CD4-positive, alpha-beta T cell treated with Interleukin-4 for 4 hours (primary cell): ENCODE data around the gene INHBE.
"Not testable (repeated sequence)": the region's sequence is repeated elsewhere in the genome, so short reads cannot be mapped to it uniquely, and the experiment has no call there.

Experiments used
- DNase-seq: peaks from one replicate; pipeline ENCODE4 v3.0.0-alpha.2; 2020

The INHBE gene

DNA sequence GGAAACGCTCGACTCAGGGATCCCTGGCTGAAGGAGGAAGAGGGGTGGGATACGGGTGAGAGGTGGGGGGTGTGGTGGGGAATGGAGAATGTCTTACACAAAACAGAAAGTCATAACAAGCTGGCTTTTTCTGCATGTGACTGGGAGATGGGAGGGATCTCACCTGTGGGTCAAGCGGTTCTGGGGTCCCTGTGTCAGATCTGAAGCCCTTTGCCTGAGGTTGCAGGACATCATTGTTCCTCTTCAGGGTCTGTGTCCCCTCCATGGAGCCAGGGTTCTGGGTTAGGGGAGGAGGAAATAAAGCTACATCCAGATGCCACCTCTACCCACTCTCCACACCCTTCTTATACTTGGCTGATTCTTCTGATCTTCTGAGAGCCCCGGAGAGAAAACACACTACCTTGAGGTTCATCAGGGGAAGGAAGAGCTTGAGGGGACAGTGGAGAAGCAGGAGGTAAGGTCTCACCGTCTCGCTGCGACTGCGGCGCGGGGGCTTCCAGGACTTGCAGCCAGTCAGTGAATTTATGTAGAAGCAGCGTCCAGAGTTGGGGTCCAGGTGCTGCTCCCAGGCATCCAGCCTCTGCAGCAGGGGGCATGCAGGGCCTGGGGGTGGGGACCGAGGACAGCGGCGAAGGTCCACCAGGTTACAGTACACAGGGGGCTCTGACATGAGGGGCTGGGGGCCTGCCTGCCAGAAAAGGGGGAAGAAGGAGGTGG lies 22.0 kb downstream of the INHBE start:
- peak; percentile 18 for DNase-seq

DNA sequence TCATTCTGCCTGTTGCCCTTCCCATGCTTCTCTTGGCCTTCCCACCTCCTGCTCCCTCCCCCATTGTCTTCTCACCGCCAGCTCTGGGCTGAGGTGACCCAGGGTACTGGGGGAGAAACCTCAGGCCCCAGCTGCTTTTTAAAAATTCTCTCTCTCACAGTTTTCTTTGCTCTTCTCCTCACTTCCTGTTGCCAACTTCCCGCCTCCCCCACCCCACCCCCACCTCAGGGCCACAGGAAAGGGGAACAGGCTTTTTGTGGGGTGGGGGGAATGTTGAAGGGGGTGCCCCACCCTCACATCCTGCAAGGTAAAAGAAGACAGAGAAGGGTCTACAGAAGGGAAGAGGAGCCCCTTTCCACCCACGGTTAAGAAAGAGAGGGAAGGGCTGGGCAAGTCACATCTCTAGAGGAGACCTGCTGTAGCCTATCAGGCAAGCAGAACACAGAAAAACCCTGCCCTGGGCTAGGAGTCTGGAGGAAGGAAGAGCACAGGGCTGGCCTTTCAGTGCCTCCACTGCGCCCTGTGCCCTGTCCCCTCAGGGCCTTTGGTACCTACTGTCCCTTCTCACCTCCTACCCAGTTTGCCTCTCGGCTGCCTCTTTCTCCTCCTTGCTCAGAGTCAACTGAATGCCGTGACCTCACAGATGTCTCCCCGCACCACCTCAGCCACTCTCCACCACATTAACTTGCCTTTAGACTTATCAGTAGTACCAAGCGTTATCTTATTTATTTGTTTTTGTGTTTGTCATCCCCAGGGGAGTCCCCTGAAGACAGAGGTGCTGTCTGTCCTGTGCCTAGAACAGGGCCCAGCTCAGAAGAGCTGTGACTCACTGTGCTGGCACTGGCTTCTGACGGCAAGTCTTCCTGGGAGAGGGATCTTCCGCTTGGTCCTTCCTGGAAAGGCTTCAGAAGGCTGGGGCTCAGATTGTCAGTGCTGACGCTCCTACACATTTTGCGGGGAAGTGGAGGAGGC lies 22.9 kb downstream of the INHBE start:
- peak; percentile 88 for DNase-seq

DNA sequence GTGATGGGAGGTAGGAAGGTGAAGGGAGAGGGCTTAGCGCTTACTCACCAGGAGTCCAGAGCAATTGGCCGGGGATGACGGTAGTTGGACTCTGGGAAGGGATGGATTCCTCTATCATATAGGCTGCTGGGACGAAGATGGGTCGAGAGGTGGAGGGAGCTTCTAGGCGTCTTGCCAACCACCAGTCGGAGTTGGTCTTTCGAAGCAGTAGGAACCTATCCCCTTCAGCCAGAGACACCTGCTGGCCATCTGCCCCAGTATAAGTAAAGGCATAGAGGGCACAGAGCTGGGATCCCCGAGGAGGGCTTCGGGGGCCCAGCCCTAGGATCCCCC lies 23.9 kb downstream of the INHBE start:
- no peak for DNase-seq

DNA sequence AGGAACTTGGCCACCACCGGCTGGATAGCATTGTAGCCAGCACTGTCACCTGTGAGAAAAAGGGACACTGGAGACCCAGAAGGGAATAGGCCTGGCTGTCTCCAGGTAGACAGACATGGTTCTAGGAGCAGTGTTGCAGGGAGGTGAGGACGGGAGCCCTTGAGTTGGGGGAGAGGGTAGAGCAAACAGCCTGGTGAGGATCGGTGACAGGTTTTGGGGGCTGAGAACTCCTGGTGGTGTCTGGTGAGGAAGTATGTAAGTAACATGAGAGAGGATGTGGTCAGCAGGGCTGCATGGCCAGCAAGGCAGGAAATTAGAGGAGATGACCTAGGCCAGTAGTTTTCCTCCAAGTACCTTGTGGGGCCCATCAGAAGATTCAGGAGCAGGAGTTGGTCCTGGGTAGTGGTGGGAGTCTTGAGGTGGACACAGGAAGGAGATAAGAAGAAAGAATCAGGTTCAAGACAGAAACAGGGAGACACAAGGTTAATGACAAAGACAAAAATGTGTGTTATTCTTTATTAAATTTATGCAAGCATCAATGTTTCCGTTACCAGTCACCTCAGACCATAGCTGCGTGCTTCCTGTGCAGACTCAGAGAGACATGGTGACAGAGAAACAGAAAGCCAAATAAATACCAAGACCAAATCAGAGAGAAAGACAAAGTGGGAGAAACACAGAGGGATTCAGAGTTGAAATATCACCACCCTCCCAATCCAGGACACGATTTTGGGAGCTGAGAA lies 24.4 kb downstream of the INHBE start, which contains the start of gene ARHGAP9:
ARHGAP9 (minus strand) TSS at position 491 of the 740 bp plus-strand sequence; CDS start at position 31, 460 bp downstream.
- peak; percentile 86 for DNase-seq

DNA sequence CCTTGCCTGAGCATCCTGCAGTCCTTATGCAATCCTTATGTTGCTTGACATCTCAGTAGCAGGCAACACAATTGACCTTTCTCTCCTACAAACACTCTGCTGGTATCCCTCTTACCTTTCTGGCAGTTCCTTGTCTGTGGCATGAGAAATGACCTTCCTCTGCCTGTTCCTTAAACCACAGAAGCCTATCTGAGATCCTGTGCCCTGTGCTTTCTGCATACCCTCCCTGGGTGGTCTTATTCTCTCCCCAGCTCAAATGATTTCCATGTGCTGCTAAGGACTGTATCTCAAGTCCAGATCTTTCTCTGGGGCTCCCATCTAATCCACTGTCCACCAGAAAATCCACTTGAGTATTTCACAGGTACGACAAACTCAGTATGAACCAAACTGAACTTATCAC lies 26.6 kb downstream of the INHBE start:
- no peak for DNase-seq

DNA sequence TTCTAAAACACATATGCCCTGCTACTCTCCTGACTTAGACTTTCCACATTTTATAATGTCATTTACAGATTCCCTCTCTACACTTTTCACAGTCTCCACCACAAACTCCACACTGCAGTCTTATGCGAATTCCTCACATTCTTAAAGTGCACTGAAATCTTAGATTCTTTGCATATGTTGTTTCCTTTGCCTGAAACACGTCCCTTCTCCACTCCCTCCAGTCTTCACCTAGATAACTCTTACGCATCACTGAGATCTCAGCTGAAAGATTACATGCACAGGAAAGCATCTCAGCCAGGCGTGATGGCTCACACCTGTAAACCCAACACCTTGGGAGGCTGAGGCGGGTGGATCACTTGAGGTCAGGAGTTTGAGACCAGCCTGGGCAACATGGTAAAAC lies 28.4 kb downstream of the INHBE start:
- no peak for DNase-seq

DNA sequence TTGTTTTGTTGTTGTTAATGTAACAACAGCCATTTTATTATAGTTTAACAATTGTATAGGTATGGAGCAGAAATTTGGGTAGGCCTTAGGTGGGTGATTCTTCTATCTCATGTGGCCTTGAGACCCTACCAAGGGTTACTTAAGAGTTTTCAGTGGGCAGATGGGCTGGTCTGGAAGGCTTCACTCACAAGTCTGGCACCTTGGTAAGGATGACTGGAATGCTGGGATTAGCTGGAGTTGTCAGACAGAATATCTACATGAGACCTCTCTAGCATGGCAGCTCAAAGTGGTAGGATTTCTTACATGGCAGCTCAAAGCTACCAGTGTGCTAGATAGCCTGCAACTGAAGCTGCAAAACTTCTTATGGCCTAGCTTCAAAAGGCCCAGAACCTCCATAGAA lies 30.6 kb downstream of the INHBE start:
- no peak for DNase-seq

DNA sequence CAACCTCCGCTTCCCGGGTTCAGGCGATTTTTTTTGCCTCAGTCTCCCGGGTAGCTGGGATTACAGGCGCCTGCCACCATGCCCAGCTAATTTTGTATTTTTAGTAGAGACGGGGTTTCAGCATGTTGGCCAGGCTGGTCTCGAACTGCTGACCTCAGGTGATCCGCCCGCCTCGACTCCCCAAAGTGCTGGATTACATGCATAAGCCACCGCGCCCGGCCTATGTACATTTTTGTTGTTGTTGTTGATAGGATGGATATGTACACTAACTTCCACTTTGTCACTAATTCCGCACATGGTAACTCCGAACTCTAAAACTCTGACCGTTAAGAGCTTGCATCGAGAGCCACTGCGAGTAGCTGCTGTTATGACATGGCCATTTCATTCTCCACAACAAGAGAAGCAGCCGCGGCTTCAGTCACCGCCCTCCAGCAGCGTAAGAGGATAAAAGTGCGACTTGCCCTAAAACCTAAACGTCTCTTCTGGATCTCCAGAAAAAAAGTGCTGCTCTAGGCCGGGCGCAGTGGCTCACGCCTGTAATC lies 32.0 kb downstream of the INHBE start:
- DNase-seq: no peak

DNA sequence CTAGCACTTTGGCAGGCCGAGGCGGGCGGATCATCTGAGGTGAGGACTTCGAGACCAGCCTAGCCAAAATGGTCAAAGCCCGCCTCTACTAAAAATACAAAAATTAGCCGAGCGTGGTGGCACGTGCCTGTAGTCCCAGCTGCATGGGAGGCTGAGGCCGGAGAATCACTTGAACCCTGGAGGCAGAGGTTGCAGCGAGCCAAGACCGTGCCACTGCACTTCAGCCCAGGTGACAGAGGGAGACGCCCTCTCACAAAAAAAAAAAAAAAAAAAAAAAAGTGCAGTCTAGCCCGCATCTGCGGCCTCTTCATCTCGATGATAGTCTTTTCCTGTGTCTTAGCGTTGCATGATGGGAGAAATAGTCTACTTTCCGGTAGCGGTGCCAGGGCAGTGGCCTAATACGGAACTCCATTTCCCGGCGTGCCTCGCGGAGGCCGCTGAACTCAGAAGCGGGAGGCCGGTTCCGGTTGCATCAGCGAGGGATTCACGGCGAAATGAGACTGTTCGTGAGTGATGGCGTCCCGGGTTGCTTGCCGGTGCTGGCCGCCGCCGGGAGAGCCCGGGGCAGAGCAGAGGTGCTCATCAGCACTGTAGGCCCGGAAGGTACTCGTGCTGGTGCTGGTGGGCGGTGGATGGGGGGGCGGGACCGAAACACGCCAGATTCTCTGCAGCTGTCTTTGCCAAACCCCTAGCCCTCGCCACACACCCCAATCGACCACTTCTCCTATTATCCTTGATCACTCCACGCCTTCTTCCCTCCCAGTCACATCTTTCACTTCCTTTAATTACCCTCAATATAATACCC lies 32.7 kb downstream of the INHBE start, which contains the start of gene MARS1:
MARS1 (plus strand) TSS at position 472 of the 805 bp plus-strand sequence; CDS start at position 495, 23 bp downstream.
- DNase-seq: peak; percentile 97

DNA sequence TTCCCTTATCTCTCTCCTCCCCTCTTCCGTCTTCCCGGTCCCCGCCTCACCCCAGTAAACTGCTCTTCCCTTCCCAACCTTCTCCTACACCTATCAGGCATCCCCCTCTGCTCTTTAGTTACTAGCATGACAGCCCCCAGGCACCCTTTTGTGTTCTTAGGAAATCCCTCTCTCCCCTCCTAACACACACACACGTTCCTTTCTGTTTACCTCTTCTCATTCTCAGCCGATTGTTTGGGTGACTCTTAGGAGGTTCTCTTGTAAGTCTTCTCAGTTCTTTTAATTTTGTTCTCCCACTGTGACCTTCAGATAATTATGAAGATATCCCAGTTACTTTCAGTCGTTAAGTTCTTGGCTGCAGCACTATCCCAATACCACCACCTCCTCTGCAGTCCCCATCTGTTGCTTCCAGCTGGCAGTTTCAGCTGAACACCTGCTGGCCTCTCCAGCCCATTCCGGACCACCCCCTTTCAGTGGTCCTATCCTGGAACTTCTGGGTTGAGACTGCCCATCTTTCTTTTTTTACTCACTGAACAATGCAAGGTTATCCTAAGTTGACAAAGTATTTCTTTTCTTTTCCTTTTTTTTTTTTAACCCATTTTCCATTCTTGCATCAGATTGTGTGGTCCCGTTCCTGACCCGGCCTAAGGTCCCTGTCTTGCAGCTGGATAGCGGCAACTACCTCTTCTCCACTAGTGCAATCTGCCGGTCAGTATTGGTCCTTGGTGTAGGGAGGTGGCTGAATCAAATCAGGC lies 33.5 kb downstream of the INHBE start:
- no peak for DNase-seq

DNA sequence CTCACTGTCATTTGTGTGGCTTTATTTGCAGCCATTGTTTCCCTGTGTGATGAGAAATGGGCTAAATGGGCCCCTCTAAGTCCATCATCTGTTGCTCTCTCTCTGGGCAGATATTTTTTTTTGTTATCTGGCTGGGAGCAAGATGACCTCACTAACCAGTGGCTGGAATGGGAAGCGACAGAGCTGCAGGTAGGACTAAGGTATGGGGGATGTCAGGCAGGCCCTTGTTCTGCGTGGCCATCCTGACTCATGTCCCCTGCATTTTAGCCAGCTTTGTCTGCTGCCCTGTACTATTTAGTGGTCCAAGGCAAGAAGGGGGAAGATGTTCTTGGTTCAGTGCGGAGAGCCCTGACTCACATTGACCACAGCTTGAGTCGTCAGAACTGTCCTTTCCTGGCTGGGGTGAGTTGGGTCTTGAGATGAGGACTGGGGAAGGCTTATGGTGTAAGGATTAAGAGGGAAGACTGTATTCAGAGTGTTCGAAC lies 34.1 kb downstream of the INHBE start:
- no peak for DNase-seq

DNA sequence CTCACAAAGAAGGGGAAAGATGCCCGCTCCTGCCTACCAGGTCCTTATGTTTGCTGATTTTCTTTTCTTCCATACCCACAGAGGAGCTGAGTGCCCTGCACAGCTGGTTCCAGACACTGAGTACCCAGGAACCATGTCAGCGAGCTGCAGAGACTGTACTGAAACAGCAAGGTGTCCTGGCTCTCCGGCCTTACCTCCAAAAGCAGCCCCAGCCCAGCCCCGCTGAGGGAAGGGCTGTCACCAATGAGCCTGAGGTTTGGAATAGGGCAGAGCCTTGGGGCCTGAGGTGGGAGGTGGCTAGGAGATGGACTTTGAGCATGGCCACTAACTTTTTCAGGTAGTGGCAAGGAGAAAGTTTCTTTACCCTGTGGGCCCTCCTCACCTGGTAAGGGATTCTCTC lies 35.0 kb downstream of the INHBE start:
- DNase-seq: no peak

DNA sequence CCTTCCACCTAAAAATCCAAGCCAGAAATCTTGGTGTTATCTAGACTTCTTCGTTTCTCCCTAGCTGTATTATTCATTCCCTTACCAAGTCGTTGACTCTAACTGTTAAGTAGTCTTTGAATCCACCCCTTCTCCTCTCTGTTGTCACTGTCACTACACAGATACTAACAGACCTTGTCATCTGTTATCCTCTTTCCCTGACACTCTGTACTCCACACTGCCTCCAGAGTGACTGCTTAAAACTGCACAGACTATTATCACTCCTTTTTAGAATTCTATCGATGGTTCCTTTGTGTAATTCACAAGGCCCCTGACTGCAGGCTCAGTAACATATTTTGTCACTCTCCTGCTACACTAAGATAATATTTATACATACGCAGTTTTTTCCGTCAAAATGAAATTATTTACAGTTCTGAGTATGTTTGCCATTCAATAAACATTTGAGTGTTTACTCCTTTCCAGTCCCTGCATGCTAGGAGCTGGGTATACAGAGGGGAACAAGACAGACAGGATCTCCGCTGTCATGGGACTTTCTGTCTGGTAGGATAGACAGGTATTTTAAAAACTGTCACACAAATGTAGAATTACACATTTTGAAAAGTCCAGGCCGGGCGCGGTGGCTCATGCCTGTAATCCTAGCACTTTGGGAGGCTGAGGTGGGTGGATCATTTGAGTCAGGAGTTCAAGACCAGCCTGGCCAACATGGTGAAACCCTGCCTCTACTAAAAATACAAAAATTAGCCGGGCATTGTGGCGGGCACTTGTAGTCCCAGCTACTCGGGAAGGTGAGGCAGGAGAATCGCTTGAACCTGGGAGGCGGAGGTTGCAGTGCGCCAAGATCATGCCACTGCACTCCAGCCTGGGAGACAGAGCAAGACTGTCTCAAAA lies 36.5 kb downstream of the INHBE start:
- DNase-seq: no peak

DNA sequence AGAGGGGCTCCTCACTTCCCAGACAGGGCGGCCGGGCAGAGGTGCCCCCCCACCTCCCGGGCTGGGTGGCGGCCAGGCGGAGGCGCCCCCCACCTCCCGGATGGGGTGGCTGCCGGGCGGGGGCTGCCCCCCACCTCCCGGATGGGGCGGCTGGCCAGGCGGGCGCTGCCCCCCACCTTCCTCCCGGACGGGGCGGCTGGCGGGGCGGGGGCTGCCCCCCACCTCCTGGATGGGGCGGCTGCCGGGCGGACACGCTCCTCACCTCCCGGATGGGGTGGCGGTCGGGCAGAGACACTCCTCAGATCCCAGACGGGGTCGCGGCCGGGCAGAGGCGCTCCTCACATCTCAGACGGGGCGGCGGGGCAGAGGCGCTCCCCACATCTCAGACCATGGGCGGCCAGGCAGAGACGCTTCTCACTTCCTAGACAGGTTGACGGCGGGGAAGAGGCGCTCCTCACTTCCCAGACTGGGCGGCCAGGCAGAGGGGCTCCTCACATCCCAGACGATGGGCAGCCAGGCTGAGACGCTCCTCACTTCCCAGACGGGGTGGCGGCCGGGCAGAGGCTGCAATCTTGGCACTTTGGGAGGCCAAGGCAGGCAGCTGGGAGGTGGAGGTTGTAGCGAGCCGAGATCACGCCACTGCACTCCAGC lies 40.1 kb downstream of the INHBE start:
- not testable (repeated sequence) for DNase-seq

DNA sequence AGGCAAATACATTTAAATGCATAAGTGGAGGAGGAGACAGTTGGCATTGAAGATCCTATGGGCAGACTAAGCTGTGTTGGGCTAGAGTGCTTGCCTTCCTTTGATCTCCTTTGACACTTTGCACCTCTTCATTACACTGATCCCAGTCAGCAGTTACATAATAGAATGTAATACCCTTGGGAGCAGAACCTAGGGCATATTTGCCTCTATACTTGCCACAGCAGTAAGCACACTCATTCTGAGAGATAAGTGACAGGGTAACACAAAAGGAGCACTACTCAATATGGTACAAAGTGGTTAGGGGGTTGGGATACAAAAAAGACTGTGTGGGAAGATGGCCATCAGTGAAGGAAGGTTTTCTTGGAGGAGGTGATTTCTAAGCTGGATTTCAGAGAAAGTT lies 41.7 kb downstream of the INHBE start:
- DNase-seq: no peak

DNA sequence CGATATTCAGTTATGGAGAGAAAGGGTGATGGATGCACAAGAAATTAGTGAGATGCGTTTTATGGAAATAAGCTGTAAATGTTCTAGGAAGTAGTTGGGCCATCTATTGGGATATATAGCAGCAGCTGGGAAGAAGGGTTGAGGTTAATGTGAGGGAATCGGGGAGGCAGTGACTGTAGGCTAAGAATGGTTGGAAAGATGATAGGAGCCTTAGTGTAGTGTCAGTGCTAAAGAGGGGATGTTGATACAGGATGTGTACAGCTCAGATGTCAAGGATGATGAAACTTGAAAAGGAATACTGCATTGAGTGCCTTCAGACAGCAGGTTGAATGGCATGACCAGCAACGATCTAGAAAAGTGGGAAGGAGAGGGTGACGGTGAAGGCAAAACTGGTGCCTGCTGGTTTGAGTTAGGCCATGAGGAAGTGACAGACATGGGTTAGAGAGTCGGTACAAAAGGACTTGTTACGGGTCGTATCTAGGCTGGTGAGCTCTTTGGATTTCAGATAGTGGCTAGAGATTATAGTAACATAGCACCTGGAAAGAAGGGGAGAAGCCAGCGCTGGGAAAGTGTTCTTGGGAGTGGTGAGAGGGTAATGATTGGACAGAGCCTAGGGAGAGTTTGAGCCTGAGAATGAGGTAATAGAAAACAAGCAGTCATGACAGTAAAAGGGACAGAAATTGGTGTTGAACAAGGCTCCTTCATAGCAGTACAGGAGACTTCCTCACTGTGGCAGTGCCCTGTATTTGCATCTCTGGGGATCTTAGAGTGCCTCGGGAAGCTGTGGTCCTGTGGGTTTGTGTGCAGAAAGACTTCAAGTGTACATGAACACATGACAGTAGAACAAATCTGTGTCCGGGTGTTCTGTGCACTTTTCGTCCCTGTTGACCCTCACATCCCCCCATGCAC lies 42.4 kb downstream of the INHBE start:
- no peak for DNase-seq

DNA sequence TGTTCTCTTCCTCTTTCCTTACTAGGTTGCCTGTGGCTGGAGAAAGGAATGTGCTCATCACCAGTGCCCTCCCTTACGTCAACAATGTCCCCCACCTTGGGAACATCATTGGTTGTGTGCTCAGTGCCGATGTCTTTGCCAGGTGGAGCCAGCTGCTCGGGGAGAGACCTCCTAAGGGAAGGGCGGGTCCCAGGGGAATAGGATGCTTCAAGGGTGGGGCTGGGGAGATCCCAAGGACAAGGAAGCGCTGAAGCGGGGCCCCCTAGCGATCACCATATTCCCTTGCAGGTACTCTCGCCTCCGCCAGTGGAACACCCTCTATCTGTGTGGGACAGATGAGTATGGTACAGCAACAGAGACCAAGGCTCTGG lies 43.0 kb downstream of the INHBE start:
- DNase-seq: no peak

DNA sequence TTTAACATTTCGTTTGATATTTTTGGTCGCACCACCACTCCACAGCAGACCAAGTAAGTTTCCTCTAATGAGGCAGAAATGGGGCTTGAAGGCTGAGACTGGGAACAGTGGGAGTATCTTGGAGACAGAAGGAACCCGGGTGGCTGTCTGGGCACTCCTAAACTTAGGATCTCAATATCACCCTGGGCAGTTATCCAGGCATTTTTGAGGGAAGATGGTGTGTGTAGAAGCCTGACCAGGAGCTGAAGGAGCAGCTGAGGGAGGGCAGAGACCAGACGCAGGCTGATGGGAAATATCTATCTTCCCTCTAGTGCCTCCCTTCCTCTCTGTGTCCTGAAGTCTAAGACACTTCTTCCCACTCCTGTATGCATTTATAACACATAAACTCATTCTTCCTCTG lies 43.5 kb downstream of the INHBE start:
- DNase-seq: no peak
